Endothelial cell of umbilical vein (primary cell): ENCODE measurements around the gene KRTAP5-2. TPM values are rescaled to one million over a fixed set of nuclear protein-coding genes. Genes with fewer than 3 reads are reported as not detected.

Experiments used
- BruUV-seq: library from RNA; stranded (reverse); fragments of 400-500 nt; replicated peaks from 2 replicates; lab custom pipeline; 2021; lab: Mats Ljungman, UMichigan
- CTCF ChIA-PET: fragments of 300-600, 350-600 bp; sonication (Branson Sonifier 250); formaldehyde crosslinking; loops from one replicate; lab custom pipeline; 2021; ENCODE audit warnings: antibody characterized with exemption, inconsistent platforms; lab: Charles Lee
- POLR2A ChIA-PET: fragments of 300-600, 350-600 bp; sonication (Branson Sonifier 250); formaldehyde crosslinking; loops from one replicate; lab custom pipeline; 2021; ENCODE audit warnings: antibody characterized with exemption, inconsistent platforms; lab: Charles Lee
- DNase-seq: peaks from one replicate; pipeline ENCODE4 v3.0.0-alpha.2; 2011; ENCODE audit warnings: low read depth, low spot score
- FAIRE-seq: peaks from 2 replicates; lab custom pipeline; 2011; peaks lifted over from hg19 to GRCh38; lab: Jason Lieb, UNC
- H2AFZ ChIP-seq: 2 replicates; pipeline ENCODE4 v1.6.0; 2012; ENCODE audit warnings: low read depth, low read length, control low read depth, inconsistent platforms
- H3K27ac ChIP-seq: 2 replicates; pipeline ENCODE4 v1.5.1; 2011; ENCODE audit warnings: low read depth, mild to moderate bottlenecking, control low read depth, low read length, moderate library complexity; ENCODE audit not compliant: insufficient read depth
- H3K27me3 ChIP-seq, 2 experiments: 2 replicates each; pipeline versions ENCODE4 v1.6.0 to v1.6.1; 2011; ENCODE audit warnings: low read length in 2 of 2, mixed read lengths in 1 of 2; ENCODE audit not compliant: control insufficient read depth in 2 of 2, insufficient read depth in 2 of 2
- H3K36me3 ChIP-seq, 2 experiments: 2 replicates in 1 of 2; 3 replicates in 1 of 2; pipeline ENCODE4 v1.5.1; 2011; ENCODE audit warnings: low read length in 2 of 2, mild to moderate bottlenecking in 1 of 2, moderate library complexity in 1 of 2; ENCODE audit not compliant: control insufficient read depth in 2 of 2, insufficient read depth in 2 of 2; ENCODE audit errors: extremely low read depth in 1 of 2
- H3K4me1 ChIP-seq: 3 replicates; pipeline ENCODE4 v1.5.1; 2011; ENCODE audit warnings: mild to moderate bottlenecking, low read length; ENCODE audit not compliant: control insufficient read depth, insufficient read depth; ENCODE audit errors: extremely low read depth
- H3K4me2 ChIP-seq: 2 replicates; pipeline ENCODE4 v1.6.1; 2011; ENCODE audit warnings: low read length, control low read depth, mixed read lengths; ENCODE audit not compliant: insufficient read depth
- H3K4me3 ChIP-seq, 3 experiments: fragments of 200-600 bp in 1 of 3; sonication (generic), shearing (Covaris generic) in 1 of 3; replicated peaks in 1 of 3; 2 replicates each; pipeline ENCODE4 v1.5.1; 2011 to 2016; ENCODE audit warnings: control low read depth in 3 of 3, low read length in 3 of 3, mild to moderate bottlenecking in 2 of 3, inconsistent platforms in 1 of 3, low read depth in 1 of 3, moderate library complexity in 1 of 3; ENCODE audit not compliant: insufficient read depth in 1 of 3
- H3K79me2 ChIP-seq: 2 replicates; pipeline ENCODE4 v1.6.0; 2012; ENCODE audit warnings: low read length, inconsistent platforms; ENCODE audit not compliant: control insufficient read depth, insufficient read depth
- H3K9ac ChIP-seq: replicated peaks from 2 replicates; pipeline ENCODE3; 2011; ENCODE audit warnings: low read length, control low read depth; ENCODE audit not compliant: insufficient read depth; ENCODE audit errors: extremely low read depth
- H3K9me1 ChIP-seq: replicated peaks from 3 replicates; pipeline ENCODE4 v1.6.0; 2011; ENCODE audit warnings: mild to moderate bottlenecking, low read length; ENCODE audit not compliant: control insufficient read depth, insufficient read depth; ENCODE audit errors: extremely low read depth
- H3K9me3 ChIP-seq: replicated peaks from 2 replicates; pipeline ENCODE4 v1.5.1; 2012; ENCODE audit warnings: low read length, inconsistent platforms; ENCODE audit not compliant: control insufficient read depth, insufficient read depth
- H4K20me1 ChIP-seq: replicated peaks from 2 replicates; pipeline ENCODE3; 2011; ENCODE audit warnings: mild to moderate bottlenecking, low read length; ENCODE audit not compliant: control insufficient read depth, insufficient read depth; ENCODE audit errors: extremely low read depth
- CTCF ChIP-seq, 2 donors: IDR thresholded peaks; 1 replicate in 1 of 2; 2 replicates in 1 of 2; pipeline ENCODE4 v1.5.1; 2011; ENCODE audit warnings: low read length in 2 of 2, mild to moderate bottlenecking in 2 of 2, moderate library complexity in 2 of 2, control low read depth in 1 of 2, inconsistent platforms in 1 of 2, low read depth in 1 of 2; ENCODE audit not compliant: insufficient read depth in 1 of 2; ENCODE audit errors: extremely low read depth in 1 of 2
- EZH2 ChIP-seq: IDR thresholded peaks from 2 replicates; pipeline ENCODE4 v1.6.1; 2012; ENCODE audit warnings: borderline replicate concordance, low read depth, mild to moderate bottlenecking, moderate library complexity, low read length, inconsistent platforms; ENCODE audit not compliant: severe bottlenecking
- FOS ChIP-seq: IDR thresholded peaks from 2 replicates; pipeline ENCODE4 v1.6.1; 2011; ENCODE audit warnings: mild to moderate bottlenecking, low read length, moderate library complexity, borderline replicate concordance; ENCODE audit not compliant: insufficient read depth
- GATA2 ChIP-seq: IDR thresholded peaks from 2 replicates; pipeline ENCODE4 v1.7.0; 2011; ENCODE audit warnings: low read depth, mild to moderate bottlenecking, moderate library complexity, mixed read lengths, low read length; ENCODE audit not compliant: insufficient read length, insufficient read depth
- JUN ChIP-seq: IDR thresholded peaks from 2 replicates; pipeline ENCODE4 v1.6.1; 2011; ENCODE audit warnings: borderline replicate concordance, low read depth; ENCODE audit not compliant: insufficient read length, insufficient read depth
- MYC ChIP-seq: IDR thresholded peaks from one replicate; pipeline ENCODE4 v1.6.1; 2011; ENCODE audit warnings: mild to moderate bottlenecking, low read depth, low read length
- POLR2A ChIP-seq: IDR thresholded peaks from 2 replicates; pipeline ENCODE4 v1.6.1; 2012; ENCODE audit warnings: low read depth, mild to moderate bottlenecking, control low read depth, low read length
- POLR2AphosphoS5 ChIP-seq: IDR thresholded peaks from 2 replicates; pipeline ENCODE4 v1.6.1; 2012; ENCODE audit warnings: low read depth, mild to moderate bottlenecking, control low read depth, low read length, moderate library complexity; ENCODE audit not compliant: insufficient read depth
- dilution Hi-C: fragments of 300-500 bp; cut with MboI; formaldehyde crosslinking; loops from one replicate; pipeline ENCODE4 v1.15.0; 2019; ENCODE audit warnings: low sequenced_read_pairs; ENCODE audit not compliant: extremely low pct_ligation_motif_present
- intact Hi-C: fragments of 100-400 bp; cut with micrococcal nuclease; formaldehyde crosslinking; loops from one replicate; pipeline ENCODE4 v1.10.0; 2022
- polyA plus RNA-seq, 4 experiments: library from polyadenylated mRNA; depleted of rRNA in 3 of 4; stranded (reverse) in 3 of 4; unstranded in 1 of 4; fragments of >200 nt; gene quantifications; 2 replicates each; pipeline versions ENCODE4 v1.2.1 to v1.2.3, GENCODE V29; 2011 to 2012; ENCODE audit warnings: missing spikeins in 1 of 4
- total RNA-seq: library from RNA; stranded (reverse); gene quantifications from 2 replicates; pipeline ENCODE4 v1.2.3, GENCODE V29; 2021
- TF ChIP-seq, protein P1 (sequence below): IDR thresholded peaks from 2 replicates; pipeline ENCODE4 v1.6.1; 2011; ENCODE audit not compliant: insufficient read depth, insufficient read length

KRTAP5-2 gene
- total and polyA plus RNA-seq, 2 donors (not counting 3 experiments of a cell fraction or from before 2014, with no cell fraction given), result not detected

GRCh38 chr11:1557051-1557884, 40.8 kb downstream of the KRTAP5-2 start:
- no peak overlapping the region for H3K9ac ChIP-seq
- intact Hi-C loops, result no loop called here
- no peak for FAIRE-seq
- POLR2A ChIA-PET, result no interaction called here
- TF ChIP-seq, protein P1, sequence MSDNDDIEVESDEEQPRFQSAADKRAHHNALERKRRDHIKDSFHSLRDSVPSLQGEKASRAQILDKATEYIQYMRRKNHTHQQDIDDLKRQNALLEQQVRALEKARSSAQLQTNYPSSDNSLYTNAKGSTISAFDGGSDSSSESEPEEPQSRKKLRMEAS, result no peak
- TF ChIP-seq CTCF (IDR thresholded peaks at IDR 0.05; ENCODE audit: extremely low read depth in 1 of 2, insufficient read depth in 1 of 2, low read depth in 1 of 2, low read length in 2 of 2) (no peak), FOS (no peak), EZH2 (no peak), MYC (no peak), JUN (no peak), GATA2 (no peak), POLR2AphosphoS5 (no peak), POLR2A (no peak)
- dilution Hi-C loops, result no loop called here
- no peaks in the 10 kb centered on the region for H3K9me3 ChIP-seq
- no peak overlapping the region for H3K4me2 ChIP-seq
- no peak overlapping the region for H2AFZ ChIP-seq
- no TSS peak for BruUV-seq
- H3K27me3 ChIP-seq, result no peaks in the 10 kb centered on the region
- no peaks in the 10 kb centered on the region for H3K4me1 ChIP-seq
- H3K9me1 ChIP-seq, result no peaks in the 10 kb centered on the region
- H4K20me1 ChIP-seq, result no peaks in the 10 kb centered on the region
- no peak overlapping the region for H3K27ac ChIP-seq
- peaks cover 0 to 3% of the 10 kb centered on the region in 2 experiments for H3K36me3 ChIP-seq
- no peak overlapping the region for H3K4me3 ChIP-seq
- no peaks in the 10 kb centered on the region for H3K79me2 ChIP-seq
- no peak for DNase-seq
- CTCF ChIA-PET, result interaction anchor here (0.6 to 3.9 kb wide), 5 partner anchors 8 to 325 kb away, joined by 3 to 32 read pairs (median 12); no protein-coding TSS in a partner anchor
